ENCODE results near the gene CHST3. TPM values are rescaled to one million over a fixed set of nuclear protein-coding genes. Genes with fewer than 3 reads are reported as not detected.

CHST3 gene
- total RNA-seq, 1 donor from 2014 or later: 41.4 TPM

GRCh38 chr10:71998119-71998839 lies 34.1 kb downstream of the CHST3 start:
- Histone ChIP-seq H3K36me3 (no peaks in the 10 kb centered on the region), H3K27me3 (no peaks in the 10 kb centered on the region), H3K9me3 (no peaks in the 10 kb centered on the region), H3K4me1 (peaks cover 22 to 59% of the 10 kb centered on the region in 2 donors), H3K4me3 (peak overlapping the region in 1 of 2 donors; percentile 9), H3K27ac (peak overlapping the region; percentile 75 to 77)
- no peak for TF ChIP-seq CTCF (IDR thresholded peaks at IDR 0.05)
- intact Hi-C loops (cut with DNase I): loop anchor here (2.0 kb wide), 1 partner anchor 13 kb away; no protein-coding TSS in a partner anchor
- no peak for DNase-seq (ENCODE audit: low spot score in 2 of 2)

GRCh38 chr10:71998840-71999194 lies 34.6 kb downstream of the CHST3 start:
- Histone ChIP-seq H3K4me1 (peaks cover 22 to 59% of the 10 kb centered on the region in 2 donors), H3K36me3 (no peaks in the 10 kb centered on the region), H3K27me3 (no peaks in the 10 kb centered on the region), H3K4me3 (peak overlapping the region in 1 of 2 donors; percentile 41), H3K9me3 (no peaks in the 10 kb centered on the region), H3K27ac (peak overlapping the region; percentile 75 to 77)
- intact Hi-C loops (cut with DNase I): loop anchor here (1.0 to 2.0 kb wide), 2 partner anchors 10 to 14 kb away; no protein-coding TSS in a partner anchor
- DNase-seq (ENCODE audit: low spot score in 2 of 2): peak in 1 of 2 donors; percentile 82
- TF ChIP-seq CTCF (IDR thresholded peaks at IDR 0.05): no peak

DNA sequence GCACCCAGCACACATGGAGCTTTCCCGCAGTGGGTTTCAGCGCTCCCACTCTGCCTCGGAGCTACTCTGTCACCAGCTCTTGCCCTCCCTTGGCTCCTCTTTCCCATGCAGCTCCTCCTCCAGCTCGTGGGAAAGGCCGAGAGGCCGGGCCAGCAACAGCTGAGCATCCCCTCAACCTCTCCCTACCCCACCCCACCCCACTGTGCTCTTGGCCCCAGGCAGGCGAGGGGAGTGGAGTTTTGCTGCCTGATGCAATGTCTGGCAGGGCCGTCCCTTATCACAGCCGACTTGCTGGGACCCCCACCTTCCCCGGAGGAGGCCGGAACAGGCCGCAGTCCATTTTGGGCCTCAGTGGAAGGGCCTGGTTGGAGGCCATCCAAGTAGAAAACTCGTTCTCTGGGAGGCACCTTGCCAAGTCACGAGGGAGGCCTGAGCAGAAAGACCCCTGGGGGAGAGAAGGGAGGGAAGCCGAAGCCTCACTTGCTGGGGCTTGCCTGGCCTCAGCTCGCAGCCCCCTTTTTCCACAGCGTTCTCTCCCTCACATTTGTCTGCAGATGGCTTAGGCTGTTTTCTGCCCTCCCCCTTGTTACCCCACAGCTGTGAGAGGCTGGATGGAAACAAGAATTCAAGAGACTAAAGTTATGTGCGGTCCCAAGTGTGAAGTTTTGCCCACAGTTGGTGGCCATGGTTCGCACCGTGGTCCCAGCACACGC lies 35.3 kb downstream of the CHST3 start:
- intact Hi-C loops (cut with DNase I): loop anchor here (1.0 to 2.0 kb wide), 2 partner anchors 10 to 15 kb away; no protein-coding TSS in a partner anchor
- peak in 1 of 2 donors; percentile 80 for DNase-seq (ENCODE audit: low spot score in 2 of 2)
- peak overlapping the region in 1 of 2 donors; percentile 41 for H3K4me3 ChIP-seq

DNA sequence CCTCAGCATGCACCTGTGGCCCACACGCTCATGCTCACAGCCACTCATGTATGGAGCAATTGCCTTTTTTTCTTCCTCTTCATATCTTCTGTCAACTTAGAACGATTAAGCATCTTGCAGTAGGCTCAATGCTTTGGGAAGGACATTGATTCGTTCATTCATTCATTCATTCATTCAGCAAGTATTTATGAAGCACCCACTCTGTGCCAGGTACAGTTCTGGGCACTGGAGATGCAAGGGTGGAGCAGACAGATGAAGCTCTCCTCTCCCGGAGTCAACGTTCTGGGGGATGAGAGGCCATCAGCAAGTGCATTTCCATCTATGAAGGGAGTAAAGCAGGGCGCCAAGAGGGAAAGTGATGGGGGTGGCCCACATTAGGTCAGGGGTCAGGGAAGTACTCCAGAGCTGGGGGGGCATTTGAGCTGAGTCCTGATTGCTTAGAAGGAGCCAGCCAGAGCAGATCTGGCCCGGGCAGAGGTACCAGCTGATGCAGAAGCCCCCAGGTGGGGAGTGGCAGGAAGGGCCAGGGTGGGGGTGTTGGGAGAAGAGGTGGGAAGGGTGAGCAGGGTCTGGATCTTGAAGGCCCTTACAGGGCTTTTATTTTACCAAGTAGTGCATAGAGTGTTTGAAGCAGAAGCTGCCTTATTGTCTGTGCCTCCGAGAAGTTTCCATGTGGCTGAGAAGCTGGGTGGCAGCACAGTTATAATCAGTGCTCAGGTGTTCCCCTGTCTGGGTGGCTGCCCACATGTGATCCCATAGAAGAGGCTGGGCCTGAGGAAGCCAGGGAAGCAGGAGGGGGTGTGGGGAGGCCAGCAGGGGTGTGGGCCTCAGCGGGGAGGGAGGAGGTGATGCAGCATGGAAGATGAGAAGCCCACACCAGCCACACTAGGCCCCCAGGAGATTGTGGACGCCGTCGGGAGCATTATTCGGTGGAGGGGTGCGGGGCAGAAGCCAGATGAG lies 36.2 kb downstream of the CHST3 start:
- no peak for TF ChIP-seq CTCF (IDR thresholded peaks at IDR 0.05)
- H3K4me3 ChIP-seq: no peak overlapping the region
- no peaks in the 10 kb centered on the region for H3K36me3 ChIP-seq
- intact Hi-C loops (cut with DNase I): no loop called here
- no peaks in the 10 kb centered on the region for H3K9me3 ChIP-seq
- peak overlapping the region; percentile 75 to 77 for H3K27ac ChIP-seq
- no peak for DNase-seq (ENCODE audit: low spot score in 2 of 2)
- no peaks in the 10 kb centered on the region for H3K27me3 ChIP-seq
- H3K4me1 ChIP-seq: peaks cover 22 to 57% of the 10 kb centered on the region in 2 donors

More for the DNA sequence above, 35.3 kb downstream of the CHST3 start:
- Histone ChIP-seq H3K4me1 (peaks cover 22 to 59% of the 10 kb centered on the region in 2 donors), H3K27me3 (no peaks in the 10 kb centered on the region), H3K27ac (peak overlapping the region; percentile 75 to 77), H3K9me3 (no peaks in the 10 kb centered on the region), H3K36me3 (no peaks in the 10 kb centered on the region)
- no peak for TF ChIP-seq CTCF (IDR thresholded peaks at IDR 0.05)

- TF ChIP-seq CTCF (IDR thresholded peaks at IDR 0.05): no peak
- peaks cover 19 to 52% of the 10 kb centered on the region in 2 donors for H3K4me1 ChIP-seq
- H3K27ac ChIP-seq: peak overlapping the region; percentile 75 to 77
- no peak for DNase-seq (ENCODE audit: low spot score in 2 of 2)
- intact Hi-C loops (cut with DNase I): no loop called here
- no peaks in the 10 kb centered on the region for H3K9me3 ChIP-seq
- H3K4me3 ChIP-seq: no peak overlapping the region
- H3K36me3 ChIP-seq: peaks cover 4% of the 10 kb centered on the region in 2 donors
- H3K27me3 ChIP-seq: no peaks in the 10 kb centered on the region
Observed at GRCh38 chr10:72001033-72001395, 36.8 kb downstream of the CHST3 start.

Measured in ascending aorta (tissue), 2 donors.